Activated CD4-positive, alpha-beta T cell treated with anti-CD3 and anti-CD28 coated beads for 48 hours (primary cell): ENCODE measurements around the gene OARD1.
"Not testable (repeated sequence)": the region's sequence is repeated elsewhere in the genome, so short reads cannot be mapped to it uniquely, and the experiment has no call there.

Source experiments
- DNase-seq: peaks from one replicate; pipeline ENCODE4 v3.0.0-alpha.2; 2020

The OARD1 gene

GRCh38 chr6:41025966-41026530 is 46.1 kb downstream of the OARD1 start:
- DNase-seq: no peak

- DNase-seq: no peak
Measured at GRCh38 chr6:41023114-41023513, 49.0 kb downstream of the OARD1 start.

GRCh38 chr6:41022294-41022693 is 49.9 kb downstream of the OARD1 start:
- no peak for DNase-seq

- DNase-seq: no peak
Measured at GRCh38 chr6:41021832-41022231, 50.3 kb downstream of the OARD1 start.

GRCh38 chr6:41017663-41018062 is 54.5 kb downstream of the OARD1 start:
- DNase-seq: no peak

GRCh38 chr6:41015860-41016259 is 56.3 kb downstream of the OARD1 start:
- DNase-seq: not testable (repeated sequence)

GRCh38 chr6:41014780-41015179 is 57.4 kb downstream of the OARD1 start:
- DNase-seq: no peak
